ENCODE data around the gene DCTN5.

Gene DCTN5

DNA sequence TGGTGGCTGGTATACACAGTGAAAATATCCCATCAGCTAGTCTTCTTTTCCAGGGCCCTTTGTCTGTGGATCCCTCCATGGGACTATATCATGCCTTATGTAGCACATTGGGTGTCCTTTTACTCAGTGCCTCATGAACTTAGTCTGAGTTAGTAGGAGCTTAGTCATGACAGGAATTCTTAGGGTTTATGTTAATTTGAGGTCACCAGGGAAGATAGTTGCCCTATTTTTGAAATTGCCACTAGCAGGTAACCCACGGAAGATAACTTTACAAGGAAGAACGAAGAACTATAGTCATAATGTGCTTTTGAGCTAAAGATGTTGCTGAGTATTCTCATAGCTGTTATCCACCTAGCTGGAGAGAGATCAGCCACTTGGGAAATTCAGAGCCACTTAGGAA, 22.7 kb downstream of the DCTN5 start:
- no peaks in the 10 kb centered on the region for H3K27me3 ChIP-seq (ENCODE audit: insufficient read depth, low read length, poor library complexity)
- H3K79me2 ChIP-seq (ENCODE audit: insufficient read depth, low read length), result 0 out of 2 replicates have a peak, but pooled peaks cover 3% of the 10 kb centered on the region
- peaks cover 98% of the 10 kb centered on the region for H3K36me3 ChIP-seq (ENCODE audit: insufficient read depth, low read length)
- no peak for DNase-seq
- no peaks in the 10 kb centered on the region for H3K9me3 ChIP-seq (ENCODE audit: insufficient read depth, low read length, severe bottlenecking)
- H3K4me1 ChIP-seq (ENCODE audit: insufficient read depth, low read length), result no peaks in the 10 kb centered on the region
- no peak overlapping the region for H2AFZ ChIP-seq (ENCODE audit: low read depth, low read length)
- H3K27ac ChIP-seq (ENCODE audit: low read length), result no peak overlapping the region
- no peak for ATAC-seq (ENCODE audit: insufficient read depth, low read depth)
- no peak overlapping the region for H3K9ac ChIP-seq (ENCODE audit: low read depth, low read length)
- H3K4me3 ChIP-seq (ENCODE audit: low read depth in 1 of 2, low read length in 2 of 2), result no peak overlapping the region
- no peaks in the 10 kb centered on the region for H4K20me1 ChIP-seq (ENCODE audit: insufficient read depth, low read length)
- TF ChIP-seq, protein P1, sequence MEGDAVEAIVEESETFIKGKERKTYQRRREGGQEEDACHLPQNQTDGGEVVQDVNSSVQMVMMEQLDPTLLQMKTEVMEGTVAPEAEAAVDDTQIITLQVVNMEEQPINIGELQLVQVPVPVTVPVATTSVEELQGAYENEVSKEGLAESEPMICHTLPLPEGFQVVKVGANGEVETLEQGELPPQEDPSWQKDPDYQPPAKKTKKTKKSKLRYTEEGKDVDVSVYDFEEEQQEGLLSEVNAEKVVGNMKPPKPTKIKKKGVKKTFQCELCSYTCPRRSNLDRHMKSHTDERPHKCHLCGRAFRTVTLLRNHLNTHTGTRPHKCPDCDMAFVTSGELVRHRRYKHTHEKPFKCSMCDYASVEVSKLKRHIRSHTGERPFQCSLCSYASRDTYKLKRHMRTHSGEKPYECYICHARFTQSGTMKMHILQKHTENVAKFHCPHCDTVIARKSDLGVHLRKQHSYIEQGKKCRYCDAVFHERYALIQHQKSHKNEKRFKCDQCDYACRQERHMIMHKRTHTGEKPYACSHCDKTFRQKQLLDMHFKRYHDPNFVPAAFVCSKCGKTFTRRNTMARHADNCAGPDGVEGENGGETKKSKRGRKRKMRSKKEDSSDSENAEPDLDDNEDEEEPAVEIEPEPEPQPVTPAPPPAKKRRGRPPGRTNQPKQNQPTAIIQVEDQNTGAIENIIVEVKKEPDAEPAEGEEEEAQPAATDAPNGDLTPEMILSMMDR (IDR thresholded peaks at IDR 0.05; ENCODE audit: borderline replicate concordance, extremely low read depth, low read length, poor library complexity, severe bottlenecking), result no peak
- no peak for TF ChIP-seq EZH2 (IDR thresholded peaks at IDR 0.05; ENCODE audit: borderline replicate concordance, low read depth, low read length, severe bottlenecking)
- no peak overlapping the region for H3K4me2 ChIP-seq (ENCODE audit: insufficient read depth, low read length)

DNA sequence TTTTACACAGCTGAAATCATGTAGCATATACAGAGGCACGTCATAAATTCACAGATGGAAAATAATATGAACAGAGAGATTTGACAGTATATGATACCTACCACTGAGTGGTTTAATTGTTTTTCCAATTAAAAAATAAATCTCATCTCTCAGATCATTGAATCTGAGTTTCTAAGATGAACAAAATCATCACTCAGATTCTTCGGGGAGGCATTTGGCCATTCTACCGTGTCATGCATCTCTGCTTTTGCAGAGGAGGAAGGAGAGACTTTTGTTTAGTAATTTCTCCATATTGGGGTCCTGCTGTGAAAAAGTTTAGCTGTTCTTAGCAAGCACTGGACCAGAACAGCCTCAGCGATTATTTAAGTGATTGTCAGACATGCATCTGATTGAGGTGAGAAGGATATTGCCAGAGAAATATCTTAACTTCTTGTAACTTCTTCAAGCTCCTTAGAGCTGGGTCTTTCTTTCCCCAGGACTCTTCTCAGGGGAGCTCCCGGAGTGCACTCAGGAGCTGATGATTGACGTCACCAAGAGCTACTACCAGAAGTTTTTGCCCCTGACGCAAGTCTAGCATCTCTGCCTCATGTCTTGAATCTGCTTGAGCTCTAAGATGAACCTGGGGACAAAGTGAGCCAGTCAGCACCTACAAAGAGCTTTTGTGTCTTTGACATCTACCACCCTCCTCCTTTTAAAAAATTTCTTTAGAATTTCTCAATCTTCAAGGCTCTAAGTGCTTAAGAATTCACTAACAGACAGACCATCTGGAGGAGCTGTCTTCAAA, 25.5 kb downstream of the DCTN5 start:
- Histone ChIP-seq H3K4me2 (ENCODE audit: insufficient read depth, low read length) (no peak overlapping the region), H3K79me2 (ENCODE audit: insufficient read depth, low read length) (no peaks in the 10 kb centered on the region), H3K9me3 (ENCODE audit: insufficient read depth, low read length, severe bottlenecking) (no peaks in the 10 kb centered on the region), H3K4me3 (ENCODE audit: low read depth in 1 of 2, low read length in 2 of 2) (no peak overlapping the region), H2AFZ (ENCODE audit: low read depth, low read length) (no peak overlapping the region), H3K9ac (ENCODE audit: low read depth, low read length) (no peak overlapping the region), H3K27me3 (ENCODE audit: insufficient read depth, low read length, poor library complexity) (no peaks in the 10 kb centered on the region), H3K4me1 (ENCODE audit: insufficient read depth, low read length) (no peaks in the 10 kb centered on the region), H4K20me1 (ENCODE audit: insufficient read depth, low read length) (0 out of 2 replicates have a peak, but pooled peaks cover 2% of the 10 kb centered on the region), H3K27ac (ENCODE audit: low read length) (no peak overlapping the region), H3K36me3 (ENCODE audit: insufficient read depth, low read length) (peaks cover 97% of the 10 kb centered on the region)
- DNase-seq, result no peak
- no peak for ATAC-seq (ENCODE audit: insufficient read depth, low read depth)
- TF ChIP-seq EZH2 (IDR thresholded peaks at IDR 0.05; ENCODE audit: borderline replicate concordance, low read depth, low read length, severe bottlenecking), result no peak
- TF ChIP-seq, protein P1 (IDR thresholded peaks at IDR 0.05; ENCODE audit: borderline replicate concordance, extremely low read depth, low read length, poor library complexity, severe bottlenecking), result no peak

DNA sequence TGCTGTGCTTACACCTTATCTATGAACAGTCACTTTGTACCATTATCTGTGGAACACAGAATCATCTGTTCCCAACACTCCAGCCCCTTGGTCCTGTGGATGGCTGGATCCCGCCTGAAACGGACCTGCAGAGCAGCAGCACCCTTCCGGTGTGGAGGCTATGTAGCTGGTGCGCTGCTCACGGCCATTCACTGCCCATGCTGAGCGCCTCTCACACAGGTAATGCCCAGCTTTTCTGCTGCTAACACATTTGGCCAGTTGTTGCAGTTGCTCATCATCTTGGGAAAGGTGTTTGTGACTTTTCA, 26.0 kb downstream of the DCTN5 start:
- TF ChIP-seq, protein P1 (IDR thresholded peaks at IDR 0.05; ENCODE audit: borderline replicate concordance, extremely low read depth, low read length, poor library complexity, severe bottlenecking), result no peak
- TF ChIP-seq EZH2 (IDR thresholded peaks at IDR 0.05; ENCODE audit: borderline replicate concordance, low read depth, low read length, severe bottlenecking), result no peak
- Histone ChIP-seq H3K36me3 (ENCODE audit: insufficient read depth, low read length) (peaks cover 97% of the 10 kb centered on the region), H2AFZ (ENCODE audit: low read depth, low read length) (no peak overlapping the region), H3K9ac (ENCODE audit: low read depth, low read length) (no peak overlapping the region), H4K20me1 (ENCODE audit: insufficient read depth, low read length) (0 out of 2 replicates have a peak, but pooled peaks cover 4% of the 10 kb centered on the region), H3K27ac (ENCODE audit: low read length) (no peak overlapping the region), H3K4me1 (ENCODE audit: insufficient read depth, low read length) (no peaks in the 10 kb centered on the region), H3K27me3 (ENCODE audit: insufficient read depth, low read length, poor library complexity) (no peaks in the 10 kb centered on the region), H3K9me3 (ENCODE audit: insufficient read depth, low read length, severe bottlenecking) (no peaks in the 10 kb centered on the region), H3K4me2 (ENCODE audit: insufficient read depth, low read length) (no peak overlapping the region), H3K79me2 (ENCODE audit: insufficient read depth, low read length) (no peaks in the 10 kb centered on the region), H3K4me3 (ENCODE audit: low read depth in 1 of 2, low read length in 2 of 2) (no peak overlapping the region)
- DNase-seq (no peak), ATAC-seq (ENCODE audit: insufficient read depth, low read depth) (no peak)

Measured in DND-41 (cell line).